Measurements from ENCODE around the gene KAT6B. TPM values are rescaled to one million over a fixed set of nuclear protein-coding genes. Genes with fewer than 3 reads are reported as not detected.

Gene KAT6B
- total RNA-seq, 1 donor from 2014 or later, result 21.3 TPM

- H3K27ac Mint-ChIP-seq, result no peak overlapping the region
- Histone ChIP-seq H3K9ac (no peak overlapping the region), H3K4me3 (no peak overlapping the region), H3F3A (ENCODE audit: low read depth) (peaks cover 19% of the 10 kb centered on the region), H3K27me3 (no peaks in the 10 kb centered on the region), H2AFZ (replicated peaks) (no peak overlapping the region), H3K9me3 (ENCODE audit: low read depth) (peaks cover 2% of the 10 kb centered on the region), H4K20me1 (ENCODE audit: low read depth) (peaks cover 27% of the 10 kb centered on the region), H3K4me1 (peaks cover 37% of the 10 kb centered on the region), H3K36me3 (no peaks in the 10 kb centered on the region), H3K27ac (no peak overlapping the region), H3K79me2 (ENCODE audit: low read depth) (peaks cover 65% of the 10 kb centered on the region), H3K4me2 (no peak overlapping the region)
- no peak for DNase-seq (ENCODE audit: low spot score)
- H3K4me3 Mint-ChIP-seq, result no peak overlapping the region
- H3K36me3 Mint-ChIP-seq, result no peaks in the 10 kb centered on the region
- TF ChIP-seq EZH2phosphoT487 (IDR thresholded peaks at IDR 0.05) (no peak), EZH2 (IDR thresholded peaks at IDR 0.05) (no peak)
- TF ChIP-seq, protein P1, sequence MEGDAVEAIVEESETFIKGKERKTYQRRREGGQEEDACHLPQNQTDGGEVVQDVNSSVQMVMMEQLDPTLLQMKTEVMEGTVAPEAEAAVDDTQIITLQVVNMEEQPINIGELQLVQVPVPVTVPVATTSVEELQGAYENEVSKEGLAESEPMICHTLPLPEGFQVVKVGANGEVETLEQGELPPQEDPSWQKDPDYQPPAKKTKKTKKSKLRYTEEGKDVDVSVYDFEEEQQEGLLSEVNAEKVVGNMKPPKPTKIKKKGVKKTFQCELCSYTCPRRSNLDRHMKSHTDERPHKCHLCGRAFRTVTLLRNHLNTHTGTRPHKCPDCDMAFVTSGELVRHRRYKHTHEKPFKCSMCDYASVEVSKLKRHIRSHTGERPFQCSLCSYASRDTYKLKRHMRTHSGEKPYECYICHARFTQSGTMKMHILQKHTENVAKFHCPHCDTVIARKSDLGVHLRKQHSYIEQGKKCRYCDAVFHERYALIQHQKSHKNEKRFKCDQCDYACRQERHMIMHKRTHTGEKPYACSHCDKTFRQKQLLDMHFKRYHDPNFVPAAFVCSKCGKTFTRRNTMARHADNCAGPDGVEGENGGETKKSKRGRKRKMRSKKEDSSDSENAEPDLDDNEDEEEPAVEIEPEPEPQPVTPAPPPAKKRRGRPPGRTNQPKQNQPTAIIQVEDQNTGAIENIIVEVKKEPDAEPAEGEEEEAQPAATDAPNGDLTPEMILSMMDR (IDR thresholded peaks at IDR 0.05), result no peak
- H3K4me1 Mint-ChIP-seq, result peaks cover 39% of the 10 kb centered on the region
- peaks cover 5% of the 10 kb centered on the region for H3K9me3 Mint-ChIP-seq
- no peaks in the 10 kb centered on the region for H3K27me3 Mint-ChIP-seq (ENCODE audit: insufficient read depth, low read depth)
Observed at GRCh38 chr10:74925291-74925690, 98.9 kb downstream of the KAT6B start.

DNA sequence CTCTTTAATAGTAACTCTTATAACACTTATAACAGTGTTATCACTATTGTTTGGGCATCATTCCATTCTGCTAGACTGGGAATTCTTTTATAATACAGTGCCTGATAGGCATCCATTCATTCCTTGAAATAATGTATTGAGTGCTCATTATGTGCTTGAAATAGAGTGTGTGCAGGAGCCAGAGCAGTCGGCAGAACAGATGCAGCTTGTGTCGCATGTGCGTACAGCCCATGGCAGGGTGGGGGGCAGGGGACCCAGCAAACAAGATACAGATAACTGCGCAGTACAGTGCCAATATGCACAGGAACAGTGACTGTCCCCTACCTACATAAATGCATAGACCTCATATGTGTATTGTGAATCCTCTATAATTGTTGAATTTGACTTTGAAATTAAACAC lies 99.3 kb downstream of the KAT6B start:
- H3K79me2 ChIP-seq (ENCODE audit: low read depth), result peaks cover 61% of the 10 kb centered on the region
- H3K4me3 Mint-ChIP-seq, result no peak overlapping the region
- peaks cover under 1% of the 10 kb centered on the region for H3K9me3 Mint-ChIP-seq
- no peaks in the 10 kb centered on the region for H3K27me3 Mint-ChIP-seq (ENCODE audit: insufficient read depth, low read depth)
- no peaks in the 10 kb centered on the region for H3K9me3 ChIP-seq (ENCODE audit: low read depth)
- no peak overlapping the region for H2AFZ ChIP-seq (replicated peaks)
- peaks cover 41% of the 10 kb centered on the region for H3K4me1 ChIP-seq
- no peaks in the 10 kb centered on the region for H3K27me3 ChIP-seq
- TF ChIP-seq EZH2 (IDR thresholded peaks at IDR 0.05), result no peak
- no peaks in the 10 kb centered on the region for H3K36me3 ChIP-seq
- DNase-seq (ENCODE audit: low spot score), result no peak
- H3K4me3 ChIP-seq, result no peak overlapping the region
- peaks cover 27% of the 10 kb centered on the region for H4K20me1 ChIP-seq (ENCODE audit: low read depth)
- no peak overlapping the region for H3K27ac ChIP-seq
- H3K27ac Mint-ChIP-seq, result no peak overlapping the region
- no peaks in the 10 kb centered on the region for H3K36me3 Mint-ChIP-seq
- H3K4me1 Mint-ChIP-seq, result peaks cover 40% of the 10 kb centered on the region
- no peak overlapping the region for H3K9ac ChIP-seq
- no peak overlapping the region for H3K4me2 ChIP-seq
- peaks cover 15% of the 10 kb centered on the region for H3F3A ChIP-seq (ENCODE audit: low read depth)

DNA sequence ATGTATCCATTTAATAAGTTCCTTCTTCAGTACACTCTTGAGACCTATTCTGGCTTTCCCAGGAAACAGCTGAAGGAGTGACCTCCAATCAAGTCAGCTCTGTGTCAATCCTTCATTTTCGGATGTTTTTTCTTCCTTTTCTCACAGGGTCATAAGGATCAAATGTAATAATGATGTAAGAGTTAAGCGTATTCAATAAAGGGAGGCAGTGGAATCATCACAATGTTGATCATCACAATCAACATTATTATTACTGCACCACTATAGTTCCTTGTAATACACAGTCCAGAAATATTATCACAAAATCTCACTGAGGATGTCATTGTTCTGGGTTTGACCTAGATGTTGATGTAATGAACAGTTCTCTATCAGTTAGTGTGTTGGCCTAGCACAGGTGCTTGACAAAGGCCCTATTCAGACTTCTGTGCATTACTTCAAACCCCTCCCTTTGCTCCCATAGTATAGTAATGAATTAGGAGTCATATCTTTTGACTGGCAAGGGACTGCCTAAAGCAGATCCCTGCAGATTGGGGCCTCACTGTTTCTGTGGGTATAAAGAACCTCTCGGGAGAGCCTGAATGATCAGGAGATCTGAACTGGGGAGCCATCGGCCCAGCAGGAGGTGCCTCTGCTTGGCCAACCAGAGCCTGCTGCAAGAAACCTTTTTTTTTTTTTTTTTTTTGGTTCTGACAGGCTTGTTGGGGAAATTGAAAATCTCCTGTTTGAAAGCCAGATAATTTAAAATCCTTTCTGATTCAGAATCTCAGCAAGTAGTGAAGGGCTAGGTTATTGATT lies 100.6 kb downstream of the KAT6B start:
- no peaks in the 10 kb centered on the region for H3K36me3 Mint-ChIP-seq
- Histone ChIP-seq H3K4me3 (no peak overlapping the region), H3K36me3 (no peaks in the 10 kb centered on the region), H3K79me2 (ENCODE audit: low read depth) (peaks cover 58% of the 10 kb centered on the region), H3F3A (ENCODE audit: low read depth) (peaks cover 9% of the 10 kb centered on the region), H3K9me3 (ENCODE audit: low read depth) (no peaks in the 10 kb centered on the region), H4K20me1 (ENCODE audit: low read depth) (peaks cover 20% of the 10 kb centered on the region), H2AFZ (replicated peaks) (no peak overlapping the region), H3K9ac (no peak overlapping the region), H3K27ac (no peak overlapping the region), H3K4me2 (no peak overlapping the region), H3K27me3 (no peaks in the 10 kb centered on the region), H3K4me1 (peaks cover 39% of the 10 kb centered on the region)
- no peak overlapping the region for H3K27ac Mint-ChIP-seq
- H3K4me3 Mint-ChIP-seq, result no peak overlapping the region
- H3K27me3 Mint-ChIP-seq (ENCODE audit: insufficient read depth, low read depth), result peaks cover 4% of the 10 kb centered on the region
- H3K4me1 Mint-ChIP-seq, result peaks cover 36% of the 10 kb centered on the region
- DNase-seq (ENCODE audit: low spot score), result no peak
- no peaks in the 10 kb centered on the region for H3K9me3 Mint-ChIP-seq
- TF ChIP-seq EZH2phosphoT487 (IDR thresholded peaks at IDR 0.05) (no peak), EZH2 (IDR thresholded peaks at IDR 0.05) (no peak)
- TF ChIP-seq, protein P1 (IDR thresholded peaks at IDR 0.05), result no peak

DNA sequence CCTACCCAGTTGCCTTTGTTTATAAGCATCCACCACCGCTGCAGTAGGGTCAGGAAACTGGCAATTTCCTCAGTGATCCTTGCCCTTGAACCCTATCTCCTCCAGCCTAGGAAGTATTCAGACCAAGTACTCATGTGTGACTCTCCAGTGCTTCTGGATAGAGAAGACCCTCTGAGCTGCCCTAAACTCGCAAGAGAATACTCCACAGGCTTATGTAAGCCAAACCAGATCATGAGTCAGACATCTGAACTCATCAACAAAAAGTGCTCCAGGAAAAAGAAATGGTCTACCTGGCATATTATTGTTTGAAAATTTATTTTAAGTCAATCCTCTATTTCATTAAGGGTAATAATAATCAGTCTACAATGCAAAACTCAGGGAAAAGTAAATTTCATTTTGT lies 101.3 kb downstream of the KAT6B start:
- H3K4me1 ChIP-seq, result peaks cover 32% of the 10 kb centered on the region
- H3K79me2 ChIP-seq (ENCODE audit: low read depth), result peaks cover 58% of the 10 kb centered on the region
- H3F3A ChIP-seq (ENCODE audit: low read depth), result peaks cover 5% of the 10 kb centered on the region
- no peak overlapping the region for H3K4me2 ChIP-seq
- H3K36me3 ChIP-seq, result no peaks in the 10 kb centered on the region
- Mint-ChIP-seq H3K4me1 (peaks cover 31% of the 10 kb centered on the region), H3K27me3 (ENCODE audit: insufficient read depth, low read depth) (peaks cover 4% of the 10 kb centered on the region), H3K9me3 (no peaks in the 10 kb centered on the region), H3K27ac (no peak overlapping the region), H3K4me3 (no peak overlapping the region), H3K36me3 (no peaks in the 10 kb centered on the region)
- no peak overlapping the region for H2AFZ ChIP-seq (replicated peaks)
- DNase-seq (ENCODE audit: low spot score), result no peak
- H3K9ac ChIP-seq, result no peak overlapping the region
- peaks cover 12% of the 10 kb centered on the region for H4K20me1 ChIP-seq (ENCODE audit: low read depth)
- no peaks in the 10 kb centered on the region for H3K9me3 ChIP-seq (ENCODE audit: low read depth)
- no peaks in the 10 kb centered on the region for H3K27me3 ChIP-seq
- TF ChIP-seq, protein P1 (IDR thresholded peaks at IDR 0.05), result no peak
- TF ChIP-seq EZH2phosphoT487 (IDR thresholded peaks at IDR 0.05), result no peak
- TF ChIP-seq EZH2 (IDR thresholded peaks at IDR 0.05), result no peak
- no peak overlapping the region for H3K27ac ChIP-seq
- H3K4me3 ChIP-seq, result no peak overlapping the region

All from neural progenitor cell (in vitro differentiated cells).